ENCODE results near the gene TCF7L2. TPM values are rescaled to one million over a fixed set of nuclear protein-coding genes. Genes with fewer than 3 reads are reported as not detected.

TCF7L2 gene
- total and polyA plus RNA-seq, 2 experiments from 2014 or later = 27.5 to 33.7 TPM

- DNase-seq (ENCODE audit: low read depth in 1 of 2, low spot score in 1 of 2) = no peak
- TF ChIP-seq, protein P1, sequence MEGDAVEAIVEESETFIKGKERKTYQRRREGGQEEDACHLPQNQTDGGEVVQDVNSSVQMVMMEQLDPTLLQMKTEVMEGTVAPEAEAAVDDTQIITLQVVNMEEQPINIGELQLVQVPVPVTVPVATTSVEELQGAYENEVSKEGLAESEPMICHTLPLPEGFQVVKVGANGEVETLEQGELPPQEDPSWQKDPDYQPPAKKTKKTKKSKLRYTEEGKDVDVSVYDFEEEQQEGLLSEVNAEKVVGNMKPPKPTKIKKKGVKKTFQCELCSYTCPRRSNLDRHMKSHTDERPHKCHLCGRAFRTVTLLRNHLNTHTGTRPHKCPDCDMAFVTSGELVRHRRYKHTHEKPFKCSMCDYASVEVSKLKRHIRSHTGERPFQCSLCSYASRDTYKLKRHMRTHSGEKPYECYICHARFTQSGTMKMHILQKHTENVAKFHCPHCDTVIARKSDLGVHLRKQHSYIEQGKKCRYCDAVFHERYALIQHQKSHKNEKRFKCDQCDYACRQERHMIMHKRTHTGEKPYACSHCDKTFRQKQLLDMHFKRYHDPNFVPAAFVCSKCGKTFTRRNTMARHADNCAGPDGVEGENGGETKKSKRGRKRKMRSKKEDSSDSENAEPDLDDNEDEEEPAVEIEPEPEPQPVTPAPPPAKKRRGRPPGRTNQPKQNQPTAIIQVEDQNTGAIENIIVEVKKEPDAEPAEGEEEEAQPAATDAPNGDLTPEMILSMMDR (IDR thresholded peaks at IDR 0.05; ENCODE audit: low read depth, low read length) = no peak
- no peak overlapping the region for H3K4me3 ChIP-seq
- peaks cover 37% of the 10 kb centered on the region for H3K4me1 ChIP-seq (ENCODE audit: low read depth)
- H3K27me3 ChIP-seq = no peaks in the 10 kb centered on the region
- no peaks in the 10 kb centered on the region for H3K36me3 ChIP-seq
- H3K9me3 ChIP-seq (ENCODE audit: low read depth) = no peaks in the 10 kb centered on the region
- H3K27ac ChIP-seq = peak overlapping the region; percentile 33
Measured at GRCh38 chr10:113053881-113054280, 103.8 kb downstream of the TCF7L2 start.

GRCh38 chr10:113055458-113055857 is 105.4 kb downstream of the TCF7L2 start:
- no peaks in the 10 kb centered on the region for H3K9me3 ChIP-seq (ENCODE audit: low read depth)

DNA sequence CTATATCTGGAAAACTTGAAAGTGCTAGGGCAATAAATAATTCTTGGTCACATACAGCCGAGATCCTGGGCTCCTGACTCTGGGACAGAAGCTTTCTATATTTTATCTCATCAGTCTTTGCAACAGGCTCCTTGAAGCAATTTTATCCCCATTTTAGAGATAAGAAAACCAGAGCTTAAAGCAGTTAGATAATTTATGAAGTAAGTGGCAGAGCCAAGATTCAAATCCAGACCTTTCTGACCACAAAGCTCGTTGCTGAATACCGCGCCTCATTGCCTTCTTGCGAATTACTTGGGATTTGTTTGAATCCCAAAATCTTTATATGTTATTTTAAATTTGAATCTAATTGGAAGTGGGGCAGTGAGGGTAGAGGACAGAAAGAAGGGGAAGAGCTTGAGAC is 106.0 kb downstream of the TCF7L2 start:
- Histone ChIP-seq H3K4me3 (no peak overlapping the region), H3K4me1 (ENCODE audit: low read depth) (peaks cover 59% of the 10 kb centered on the region), H3K27me3 (no peaks in the 10 kb centered on the region), H3K36me3 (no peaks in the 10 kb centered on the region), H3K9me3 (ENCODE audit: low read depth) (no peaks in the 10 kb centered on the region), H3K27ac (no peak overlapping the region)
- TF ChIP-seq, protein P1 (IDR thresholded peaks at IDR 0.05; ENCODE audit: low read depth, low read length) = no peak
- no peak for DNase-seq (ENCODE audit: low read depth in 1 of 2, low spot score in 1 of 2)

More at GRCh38 chr10:113055458-113055857, 105.4 kb downstream of the TCF7L2 start:
- Histone ChIP-seq H3K27me3 (no peaks in the 10 kb centered on the region), H3K36me3 (no peaks in the 10 kb centered on the region), H3K27ac (no peak overlapping the region), H3K4me3 (no peak overlapping the region), H3K4me1 (ENCODE audit: low read depth) (peaks cover 53% of the 10 kb centered on the region)
- no peak for DNase-seq (ENCODE audit: low read depth in 1 of 2, low spot score in 1 of 2)
- TF ChIP-seq, protein P1 (IDR thresholded peaks at IDR 0.05; ENCODE audit: low read depth, low read length) = no peak

DNA sequence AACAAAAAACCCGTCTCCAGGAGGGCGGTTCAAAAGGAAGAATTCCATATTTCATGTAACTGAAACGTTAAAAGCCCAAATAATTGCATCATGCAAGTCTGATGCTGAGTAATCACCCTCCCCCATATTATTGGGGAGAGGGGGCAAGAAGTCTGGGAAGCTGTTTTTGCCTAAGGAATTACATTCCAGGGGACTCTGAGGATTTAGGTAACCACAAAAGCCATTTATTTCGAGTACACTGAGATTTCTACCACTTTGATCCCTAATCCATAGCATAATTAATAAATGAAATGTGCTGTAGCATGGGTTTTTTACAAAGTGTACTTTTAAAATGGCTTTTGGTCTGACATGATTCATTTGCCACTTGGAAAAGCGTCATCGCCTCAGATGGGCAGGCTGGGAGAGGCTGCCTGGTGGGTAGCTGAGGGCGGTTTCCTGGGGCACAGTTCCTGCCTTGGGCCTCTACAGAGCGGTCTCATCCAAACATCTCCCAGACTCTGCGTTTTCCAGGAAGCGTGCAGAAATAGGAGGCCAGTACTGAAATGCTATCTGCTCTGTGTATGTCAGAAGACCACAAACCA is 106.5 kb downstream of the TCF7L2 start:
- H3K27me3 ChIP-seq = no peaks in the 10 kb centered on the region
- DNase-seq (ENCODE audit: low read depth in 1 of 2, low spot score in 1 of 2) = peak in 1 of 2 donors; percentile 86
- H3K4me3 ChIP-seq = no peak overlapping the region
- no peak overlapping the region for H3K27ac ChIP-seq
- TF ChIP-seq, protein P1 (IDR thresholded peaks at IDR 0.05; ENCODE audit: low read depth, low read length) = no peak
- peaks cover 64% of the 10 kb centered on the region for H3K4me1 ChIP-seq (ENCODE audit: low read depth)
- H3K9me3 ChIP-seq (ENCODE audit: low read depth) = no peaks in the 10 kb centered on the region
- no peaks in the 10 kb centered on the region for H3K36me3 ChIP-seq

DNA sequence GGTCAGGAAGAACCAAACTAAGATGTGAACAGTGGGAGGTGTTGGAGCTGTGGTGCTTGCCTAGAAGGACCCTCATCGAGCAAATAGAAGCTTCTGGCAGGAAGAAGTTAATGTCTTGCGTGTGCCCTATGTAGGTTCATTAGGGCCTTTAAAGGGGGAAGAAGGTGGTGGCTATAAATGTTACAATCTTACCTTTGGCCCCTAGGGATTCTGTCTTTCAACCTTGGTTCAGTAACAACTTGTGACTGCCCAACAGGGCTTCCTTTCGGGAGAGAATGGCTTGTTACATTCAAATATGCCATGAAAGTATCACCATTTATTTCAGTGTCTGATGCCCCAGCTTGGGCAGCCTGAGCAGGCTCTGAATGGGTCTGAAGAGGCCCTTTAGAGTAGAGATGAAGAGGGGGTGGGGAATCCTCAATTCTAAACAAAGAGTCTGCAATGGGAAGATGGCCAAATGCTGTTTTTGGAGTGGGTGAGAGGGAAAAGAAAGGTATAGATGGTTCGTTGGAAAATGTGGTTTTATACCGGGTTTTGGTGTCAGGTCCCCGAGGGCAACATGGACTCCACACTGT is 108.0 kb downstream of the TCF7L2 start:
- Histone ChIP-seq H3K4me1 (ENCODE audit: low read depth) (peaks cover 71% of the 10 kb centered on the region), H3K4me3 (no peak overlapping the region), H3K27ac (peak overlapping the region; percentile 84), H3K27me3 (no peaks in the 10 kb centered on the region), H3K36me3 (no peaks in the 10 kb centered on the region), H3K9me3 (ENCODE audit: low read depth) (no peaks in the 10 kb centered on the region)
- TF ChIP-seq, protein P1 (IDR thresholded peaks at IDR 0.05; ENCODE audit: low read depth, low read length) = no peak
- peak in 1 of 2 donors; percentile 57 for DNase-seq (ENCODE audit: low read depth in 1 of 2, low spot score in 1 of 2)

Measured in cardiac muscle cell (in vitro differentiated cells and primary cell).